GM18873 (cell line): ENCODE results near the gene PGM1.

Experiments
- ATAC-seq: cut with Tn5 transposase; IDR thresholded peaks from one replicate; pipeline ENCODE4 v1.9.1; 2021; ENCODE audit warnings: mild to moderate bottlenecking, moderate library complexity, moderate number of reproducible peaks; ENCODE audit not compliant: unreplicated experiment, low FRiP score

PGM1 gene

GRCh38 chr1:63600248-63600647, 7.0 kb downstream of the PGM1 start:
- no peak for ATAC-seq

DNA sequence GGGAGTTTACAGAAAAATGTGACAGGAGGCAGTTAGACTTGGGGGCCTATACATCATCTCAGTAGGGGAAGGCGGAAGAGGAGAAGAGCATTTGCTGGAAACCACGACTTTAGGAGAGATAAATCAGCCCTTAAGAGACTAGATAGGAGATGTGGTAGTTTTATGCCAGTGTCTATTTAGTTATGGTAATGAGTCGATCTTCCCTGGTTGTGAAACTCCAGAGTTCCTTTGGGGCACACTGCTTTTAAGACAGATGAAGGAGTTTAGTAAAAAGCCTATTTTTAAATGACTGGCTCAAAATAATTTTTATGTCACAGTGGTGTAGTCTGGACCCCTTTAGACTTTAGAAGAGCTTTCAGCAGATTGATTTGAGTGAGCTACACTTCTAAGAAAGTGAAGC, 7.8 kb downstream of the PGM1 start:
- no peak for ATAC-seq

DNA sequence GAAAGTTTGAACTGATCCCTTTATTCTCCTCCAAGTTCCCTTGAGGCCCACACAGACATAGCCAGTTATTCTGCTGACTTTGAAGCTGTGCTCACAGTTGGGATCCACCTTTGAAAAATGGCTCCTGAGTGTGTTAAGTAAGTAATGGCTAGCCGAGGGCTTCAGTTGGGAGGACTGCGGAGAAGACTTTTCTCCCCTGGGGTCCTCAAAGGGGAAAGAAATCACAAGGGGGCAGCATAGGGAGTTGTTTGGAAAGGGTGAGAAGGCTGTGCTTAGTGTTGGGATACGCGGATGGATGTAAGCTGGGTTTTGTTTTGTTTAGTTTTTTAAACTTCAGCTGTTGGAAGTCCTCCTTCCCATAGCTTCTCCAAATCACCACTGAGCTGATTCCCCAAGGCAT, 8.3 kb downstream of the PGM1 start:
- no peak for ATAC-seq

GRCh38 chr1:63601912-63602311, 8.7 kb downstream of the PGM1 start:
- no peak for ATAC-seq

GRCh38 chr1:63602629-63603028, 9.4 kb downstream of the PGM1 start:
- ATAC-seq: no peak

- no peak for ATAC-seq
These were observed 10.6 kb downstream of the PGM1 start for GRCh38 chr1:63603810-63604209.

DNA sequence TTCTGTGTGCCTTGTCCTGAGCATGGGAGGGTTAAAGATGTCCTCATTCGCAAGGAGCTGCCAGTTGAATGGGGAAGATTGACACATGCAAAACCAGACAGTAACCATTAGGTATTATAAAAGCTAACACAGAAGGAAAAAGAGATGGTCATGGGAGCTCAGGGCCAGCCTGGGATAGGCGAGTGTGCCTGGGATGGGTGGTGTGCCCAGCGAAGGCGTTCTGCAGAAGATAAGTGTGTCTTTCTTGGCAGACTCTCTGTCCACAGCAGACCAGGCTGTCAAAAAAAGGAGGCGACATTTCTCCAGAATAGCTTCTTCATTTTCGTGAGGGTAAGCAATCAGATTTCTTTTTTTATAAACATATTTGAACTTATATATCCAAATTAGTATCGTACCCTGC, 14.1 kb downstream of the PGM1 start:
- ATAC-seq: no peak

- no peak for ATAC-seq
These were observed 18.0 kb downstream of the PGM1 start for GRCh38 chr1:63611231-63611630.

DNA sequence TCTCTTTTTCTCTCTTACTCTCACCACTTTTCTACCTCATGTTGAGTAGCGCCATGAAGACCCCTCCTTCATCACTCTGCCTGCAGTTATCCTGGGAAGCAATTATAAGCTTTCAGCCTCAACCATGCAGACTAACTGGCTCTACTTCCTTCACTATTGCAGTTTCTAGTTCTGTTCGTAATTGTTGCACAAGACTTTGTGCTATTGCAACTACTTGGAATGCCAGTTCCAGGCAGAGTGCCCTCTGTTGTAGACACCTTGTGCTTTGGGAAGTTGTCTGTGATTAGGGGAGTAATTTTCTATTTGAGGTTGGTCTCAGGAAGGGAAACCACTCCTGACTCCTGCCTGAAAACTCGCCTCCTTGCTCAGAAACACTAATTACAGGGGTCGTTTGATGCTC, 19.4 kb downstream of the PGM1 start:
- no peak for ATAC-seq

GRCh38 chr1:63612971-63613370, 19.8 kb downstream of the PGM1 start:
- no peak for ATAC-seq

DNA sequence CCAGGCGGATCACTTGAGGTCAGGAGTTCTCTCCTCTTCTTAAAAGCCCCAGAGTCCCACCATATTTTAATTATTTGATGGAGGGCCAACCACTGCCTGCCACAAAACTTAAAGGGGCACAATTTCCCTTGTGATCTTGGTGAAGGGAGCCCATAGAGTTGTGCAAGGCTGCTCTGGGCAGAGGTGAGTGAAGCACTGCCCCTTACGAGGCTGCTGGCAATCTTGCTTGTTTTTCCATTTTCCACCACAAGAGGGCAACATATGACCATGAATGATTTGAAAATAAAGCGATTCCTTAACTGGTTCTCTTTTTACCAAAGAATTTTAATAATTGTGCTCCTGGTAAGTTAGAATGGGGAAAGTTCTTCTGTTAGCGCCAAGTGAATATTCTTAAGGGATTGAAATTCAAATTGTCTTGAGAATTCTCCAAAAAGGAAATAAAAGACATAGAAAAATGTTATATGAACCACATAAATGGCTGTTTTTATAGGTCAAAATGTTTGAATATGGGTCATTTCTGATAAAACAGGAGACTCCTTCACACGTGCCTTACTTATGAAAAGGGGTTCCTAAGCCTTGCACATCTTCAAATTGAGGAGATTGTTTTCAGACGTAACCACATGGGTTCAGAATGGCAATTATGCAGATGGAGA, 22.7 kb downstream of the PGM1 start:
- ATAC-seq: no peak

GRCh38 chr1:63617450-63617849, 24.2 kb downstream of the PGM1 start:
- no peak for ATAC-seq

GRCh38 chr1:63618011-63618410, 24.8 kb downstream of the PGM1 start:
- no peak for ATAC-seq

DNA sequence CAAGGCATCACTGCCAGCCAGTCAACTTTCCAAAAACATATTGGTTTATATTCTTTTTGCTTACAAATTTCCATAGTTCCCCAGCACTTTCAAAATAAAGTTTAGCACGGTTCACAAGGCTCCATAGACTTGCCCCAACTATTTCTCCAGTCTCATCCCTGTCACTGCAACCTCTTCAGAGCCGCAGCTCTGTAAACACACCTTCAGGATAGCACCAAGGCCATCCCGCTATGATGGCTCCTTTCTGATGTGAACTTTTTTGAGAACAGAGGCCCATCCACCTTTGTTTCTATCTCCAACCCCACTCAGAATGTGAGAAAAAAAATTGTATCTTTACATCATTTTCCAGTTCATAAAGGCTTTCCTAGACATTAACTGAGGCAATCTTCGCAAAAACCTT, 26.3 kb downstream of the PGM1 start:
- ATAC-seq: no peak

DNA sequence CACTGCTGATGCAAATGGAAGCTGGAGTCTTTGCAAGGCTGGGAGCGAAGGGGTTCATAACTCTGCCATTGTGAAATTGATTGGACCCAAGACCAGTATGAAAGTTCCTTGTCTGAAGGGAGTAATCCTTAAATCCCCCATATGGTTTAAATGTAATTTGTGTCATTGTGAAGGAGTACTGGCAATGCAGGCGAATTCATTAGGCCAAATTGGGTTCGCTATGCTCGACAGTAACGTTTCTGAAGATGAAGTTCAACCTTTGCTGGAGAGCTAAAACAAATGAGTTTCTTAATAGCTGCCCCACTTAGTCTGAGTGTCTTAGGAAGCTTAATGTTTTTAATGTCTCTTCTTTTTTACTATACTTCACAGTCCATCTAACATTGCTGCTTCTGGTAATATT, 27.5 kb downstream of the PGM1 start:
- ATAC-seq: no peak

- ATAC-seq: no peak
These were observed 27.9 kb downstream of the PGM1 start for GRCh38 chr1:63621075-63621474.

- ATAC-seq: no peak
These were observed 28.5 kb downstream of the PGM1 start for GRCh38 chr1:63621698-63622097.

GRCh38 chr1:63622849-63623566, 29.8 kb downstream of the PGM1 start:
- ATAC-seq: no peak

GRCh38 chr1:63623952-63624351, 30.7 kb downstream of the PGM1 start:
- ATAC-seq: no peak

- no peak for ATAC-seq
These were observed 31.7 kb downstream of the PGM1 start for GRCh38 chr1:63624911-63625310.

DNA sequence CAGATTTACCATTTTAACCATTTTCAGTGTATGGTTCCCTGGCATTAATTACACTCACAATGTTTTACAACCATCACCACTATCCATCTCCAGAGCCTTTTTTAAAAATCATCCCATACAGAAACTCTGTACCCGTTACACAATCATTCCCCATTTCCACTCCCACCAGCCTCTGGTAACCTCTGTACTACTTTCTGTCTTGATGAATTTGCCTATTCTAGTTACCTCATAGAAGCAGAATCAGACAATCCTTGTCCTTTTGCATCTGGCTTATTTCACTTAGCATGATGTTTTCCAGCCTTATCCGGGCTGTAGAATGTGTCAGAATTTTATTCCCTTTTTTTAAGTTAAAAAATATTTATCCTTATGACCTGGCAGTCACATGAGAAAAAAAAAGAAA, 33.0 kb downstream of the PGM1 start:
- ATAC-seq: no peak

- no peak for ATAC-seq
These were observed 35.4 kb downstream of the PGM1 start for GRCh38 chr1:63628607-63629006.
